ENCODE results near the gene TP73.

Gene TP73

GRCh38 chr1:3691421-3692204 lies 39.3 kb downstream of the TP73 start:
- no peak overlapping the region for H3K4me3 Mint-ChIP-seq
- ATAC-seq: no peak

GRCh38 chr1:3692598-3692997 lies 40.3 kb downstream of the TP73 start:
- Mint-ChIP-seq H3K9me3 (no peaks in the 10 kb centered on the region), H3K4me3 (no peak overlapping the region), H3K27ac (no peak overlapping the region), H3K4me1 (peaks cover 18% of the 10 kb centered on the region), H3K36me3 (no peaks in the 10 kb centered on the region)
- no peak for ATAC-seq
- DNase-seq (ENCODE audit: low spot score in 2 of 2): no peak

More at GRCh38 chr1:3691421-3692204, 39.3 kb downstream of the TP73 start:
- no peak overlapping the region for H3K27ac Mint-ChIP-seq
- H3K9me3 Mint-ChIP-seq: no peaks in the 10 kb centered on the region
- no peak for DNase-seq (ENCODE audit: low spot score in 2 of 2)
- H3K36me3 Mint-ChIP-seq: no peaks in the 10 kb centered on the region
- H3K4me1 Mint-ChIP-seq: peaks cover 19% of the 10 kb centered on the region

GRCh38 chr1:3693321-3693720 lies 41.0 kb downstream of the TP73 start:
- no peaks in the 10 kb centered on the region for H3K36me3 Mint-ChIP-seq
- H3K27ac Mint-ChIP-seq: no peak overlapping the region
- H3K4me1 Mint-ChIP-seq: peaks cover 11% of the 10 kb centered on the region
- no peaks in the 10 kb centered on the region for H3K9me3 Mint-ChIP-seq
- ATAC-seq (no peak), DNase-seq (ENCODE audit: low spot score in 2 of 2) (no peak)
- H3K4me3 Mint-ChIP-seq: no peak overlapping the region

GRCh38 chr1:3695326-3696217 lies 43.3 kb downstream of the TP73 start:
- Mint-ChIP-seq H3K4me1 (peaks cover 11% of the 10 kb centered on the region), H3K9me3 (no peaks in the 10 kb centered on the region), H3K27ac (no peak overlapping the region), H3K4me3 (peak overlapping the region; percentile 32), H3K36me3 (no peaks in the 10 kb centered on the region)
- DNase-seq (ENCODE audit: low spot score in 2 of 2) (no peak), ATAC-seq (peak; percentile 49)

- no peak for ATAC-seq
- H3K4me1 Mint-ChIP-seq: peaks cover 11% of the 10 kb centered on the region
- DNase-seq (ENCODE audit: low spot score in 2 of 2): no peak
- H3K27ac Mint-ChIP-seq: no peak overlapping the region
- no peak overlapping the region for H3K4me3 Mint-ChIP-seq
- no peaks in the 10 kb centered on the region for H3K36me3 Mint-ChIP-seq
- H3K9me3 Mint-ChIP-seq: no peaks in the 10 kb centered on the region
Observed at GRCh38 chr1:3696689-3697088, 44.4 kb downstream of the TP73 start.

- Mint-ChIP-seq H3K9me3 (no peaks in the 10 kb centered on the region), H3K4me3 (no peak overlapping the region), H3K36me3 (no peaks in the 10 kb centered on the region), H3K27ac (no peak overlapping the region), H3K4me1 (peaks cover 11% of the 10 kb centered on the region)
- ATAC-seq (no peak), DNase-seq (ENCODE audit: low spot score in 2 of 2) (no peak)
Observed at GRCh38 chr1:3697104-3697503, 44.8 kb downstream of the TP73 start.

- H3K4me3 Mint-ChIP-seq: no peak overlapping the region
- ATAC-seq (no peak), DNase-seq (ENCODE audit: low spot score in 2 of 2) (no peak)
- no peaks in the 10 kb centered on the region for H3K9me3 Mint-ChIP-seq
- peaks cover 11% of the 10 kb centered on the region for H3K4me1 Mint-ChIP-seq
- no peak overlapping the region for H3K27ac Mint-ChIP-seq
- no peaks in the 10 kb centered on the region for H3K36me3 Mint-ChIP-seq
Observed at GRCh38 chr1:3697810-3698209, 45.5 kb downstream of the TP73 start.

- Mint-ChIP-seq H3K9me3 (no peaks in the 10 kb centered on the region), H3K27ac (peak overlapping the region; percentile 70), H3K4me1 (peaks cover 11% of the 10 kb centered on the region), H3K4me3 (no peak overlapping the region), H3K36me3 (no peaks in the 10 kb centered on the region)
- ATAC-seq: no peak
- no peak for DNase-seq (ENCODE audit: low spot score in 2 of 2)
Observed at GRCh38 chr1:3698660-3699408, 46.5 kb downstream of the TP73 start.

GRCh38 chr1:3699596-3699995 lies 47.3 kb downstream of the TP73 start:
- H3K9me3 Mint-ChIP-seq: no peaks in the 10 kb centered on the region
- peak overlapping the region; percentile 70 for H3K27ac Mint-ChIP-seq
- no peak overlapping the region for H3K4me3 Mint-ChIP-seq
- H3K36me3 Mint-ChIP-seq: no peaks in the 10 kb centered on the region
- peaks cover 11% of the 10 kb centered on the region for H3K4me1 Mint-ChIP-seq
- ATAC-seq: no peak
- DNase-seq (ENCODE audit: low spot score in 2 of 2): no peak

GRCh38 chr1:3700631-3701030 lies 48.3 kb downstream of the TP73 start:
- Mint-ChIP-seq H3K27ac (no peak overlapping the region), H3K9me3 (no peaks in the 10 kb centered on the region), H3K36me3 (no peaks in the 10 kb centered on the region), H3K4me3 (no peak overlapping the region), H3K4me1 (peaks cover 8% of the 10 kb centered on the region)
- no peak for DNase-seq (ENCODE audit: low spot score in 2 of 2)
- ATAC-seq: no peak

GRCh38 chr1:3702528-3702927 lies 50.2 kb downstream of the TP73 start:
- no peak overlapping the region for H3K4me3 Mint-ChIP-seq
- H3K36me3 Mint-ChIP-seq: no peaks in the 10 kb centered on the region
- H3K27ac Mint-ChIP-seq: no peak overlapping the region
- no peaks in the 10 kb centered on the region for H3K9me3 Mint-ChIP-seq
- no peaks in the 10 kb centered on the region for H3K4me1 Mint-ChIP-seq
- ATAC-seq: no peak
- DNase-seq (ENCODE audit: low spot score in 2 of 2): no peak

GRCh38 chr1:3702990-3703728 lies 50.8 kb downstream of the TP73 start:
- Mint-ChIP-seq H3K9me3 (no peaks in the 10 kb centered on the region), H3K36me3 (no peaks in the 10 kb centered on the region), H3K4me1 (no peaks in the 10 kb centered on the region), H3K4me3 (no peak overlapping the region), H3K27ac (no peak overlapping the region)
- no peak for DNase-seq (ENCODE audit: low spot score in 2 of 2)
- ATAC-seq: no peak

GRCh38 chr1:3703786-3704371 lies 51.6 kb downstream of the TP73 start:
- no peaks in the 10 kb centered on the region for H3K36me3 Mint-ChIP-seq
- H3K9me3 Mint-ChIP-seq: no peaks in the 10 kb centered on the region
- DNase-seq (ENCODE audit: low spot score in 2 of 2): no peak
- no peak for ATAC-seq
- H3K4me3 Mint-ChIP-seq: no peak overlapping the region
- H3K4me1 Mint-ChIP-seq: no peaks in the 10 kb centered on the region
- H3K27ac Mint-ChIP-seq: no peak overlapping the region

GRCh38 chr1:3705341-3705950 lies 53.1 kb downstream of the TP73 start:
- no peak overlapping the region for H3K27ac Mint-ChIP-seq
- ATAC-seq: no peak
- no peaks in the 10 kb centered on the region for H3K36me3 Mint-ChIP-seq
- H3K9me3 Mint-ChIP-seq: no peaks in the 10 kb centered on the region
- no peak for DNase-seq (ENCODE audit: low spot score in 2 of 2)
- H3K4me3 Mint-ChIP-seq: no peak overlapping the region
- no peaks in the 10 kb centered on the region for H3K4me1 Mint-ChIP-seq
